Naive thymus-derived CD8-positive, alpha-beta T cell (primary cell): Measurements from ENCODE around the gene USP8. TPM values are rescaled to one million over a fixed set of nuclear protein-coding genes. Genes with fewer than 3 reads are reported as not detected.

Experiments used
- ATAC-seq, 2 donors: fragments of 150-1000 bp; cut with Tn5 transposase in 1 of 2; sonication (Bioruptor Pico), chemical (Tn5 transposase) in 1 of 2; 1 replicate in 1 of 2; 2 replicates in 1 of 2; pipeline ENCODE4 v1.10.0; 2021; ENCODE audit warnings: mild to moderate bottlenecking in 2 of 2, moderate library complexity in 2 of 2
- POLR2A ChIA-PET: fragments of 350-600 bp; sonication (Branson Sonifier 250); formaldehyde crosslinking; loops from one replicate; lab custom pipeline; 2021; ENCODE audit warnings: antibody characterized with exemption; lab: Charles Lee
- DNase-seq, 10 donors: peaks; one replicate each; pipeline versions ENCODE4 v3.0.0 to v3.0.0-alpha.2; 2020 to 2022
- H3K27ac Mint-ChIP-seq, 10 donors: one replicate each; pipeline ENCODE4 v1.8.0; 2020 to 2022; ENCODE audit warnings: mild to moderate bottlenecking in 10 of 10, mixed read lengths in 10 of 10, moderate library complexity in 4 of 10, inconsistent platforms in 1 of 10
- H3K27me3 Mint-ChIP-seq, 5 donors: one replicate each; pipeline ENCODE4 v1.8.0; 2021 to 2022; ENCODE audit warnings: mixed read lengths in 5 of 5
- H3K36me3 Mint-ChIP-seq, 3 donors: one replicate each; pipeline ENCODE4 v1.8.0; 2020 to 2022; ENCODE audit warnings: mixed read lengths in 3 of 3, mild to moderate bottlenecking in 2 of 3, inconsistent platforms in 1 of 3
- H3K4me1 Mint-ChIP-seq, 4 donors: one replicate each; pipeline ENCODE4 v1.8.0; 2021 to 2022; ENCODE audit warnings: mixed read lengths in 4 of 4
- H3K4me3 Mint-ChIP-seq, 10 donors: one replicate each; pipeline ENCODE4 v1.8.0; 2020 to 2022; ENCODE audit warnings: mild to moderate bottlenecking in 10 of 10, mixed read lengths in 10 of 10, moderate library complexity in 6 of 10, inconsistent platforms in 1 of 10
- H3K9me3 Mint-ChIP-seq, 9 donors: one replicate each; pipeline ENCODE4 v1.8.0; 2020 to 2022; ENCODE audit warnings: mixed read lengths in 9 of 9, mild to moderate bottlenecking in 3 of 9, inconsistent platforms in 1 of 9, moderate library complexity in 1 of 9
- polyA plus RNA-seq, 3 donors: library from polyadenylated mRNA; unstranded; fragments of 300-500 nt; fragmentation: Illumina TruSeq; gene quantifications; one replicate each; pipeline ENCODE4 v1.2.3, GENCODE V29; 2021
- total RNA-seq, 8 experiments: library from RNA in 2 of 8; stranded (reverse) in 2 of 8; gene quantifications; one replicate each; pipeline ENCODE4 v1.2.3 and lab custom pipeline; 2021 to 2026

The USP8 gene
- total and polyA plus RNA-seq, 5 experiments from 2014 or later, result 27.5 to 72.0 (median 29.7) TPM

- no peak overlapping the region for H3K4me3 Mint-ChIP-seq
- peaks cover 0 to 33% (median 18%) of the 10 kb centered on the region in 3 donors for H3K36me3 Mint-ChIP-seq
- H3K27ac Mint-ChIP-seq, result peak overlapping the region in 1 of 10 donors; percentile 14
- POLR2A ChIA-PET, result no interaction called here
- H3K4me1 Mint-ChIP-seq, result peaks cover 0 to 5% (median 0%) of the 10 kb centered on the region in 4 donors
- ATAC-seq (no peak), DNase-seq (no peak)
- no peaks in the 10 kb centered on the region for H3K9me3 Mint-ChIP-seq
- no peaks in the 10 kb centered on the region for H3K27me3 Mint-ChIP-seq
Measured at GRCh38 chr15:50506121-50506520, 81.9 kb downstream of the USP8 start.

GRCh38 chr15:50513001-50513400 is 88.8 kb downstream of the USP8 start:
- Mint-ChIP-seq H3K4me1 (no peaks in the 10 kb centered on the region), H3K27ac (no peak overlapping the region), H3K4me3 (no peak overlapping the region), H3K36me3 (peaks cover 4 to 16% (median 6%) of the 10 kb centered on the region in 3 donors), H3K27me3 (no peaks in the 10 kb centered on the region), H3K9me3 (peaks cover 0 to 21% (median 4%) of the 10 kb centered on the region in 9 donors)
- ATAC-seq (no peak), DNase-seq (no peak)
- POLR2A ChIA-PET, result no interaction called here

GRCh38 chr15:50519740-50520425 is 95.7 kb downstream of the USP8 start:
- Mint-ChIP-seq H3K27ac (no peak overlapping the region), H3K27me3 (no peaks in the 10 kb centered on the region), H3K4me1 (no peaks in the 10 kb centered on the region), H3K36me3 (peaks cover 0 to 8% (median 6%) of the 10 kb centered on the region in 3 donors), H3K9me3 (peaks cover 0 to 27% (median 5%) of the 10 kb centered on the region in 9 donors), H3K4me3 (no peak overlapping the region)
- DNase-seq, result no peak
- POLR2A ChIA-PET, result interaction anchor here (0.6 kb wide), 1 partner anchor 1631 kb away, joined by 8 read pairs; no protein-coding TSS in a partner anchor
- no peak for ATAC-seq

GRCh38 chr15:50523851-50524251 is 99.6 kb downstream of the USP8 start:
- Mint-ChIP-seq H3K36me3 (no peaks in the 10 kb centered on the region), H3K27me3 (no peaks in the 10 kb centered on the region), H3K27ac (no peak overlapping the region), H3K4me3 (no peak overlapping the region), H3K9me3 (peaks cover 0 to 3% (median 0%) of the 10 kb centered on the region in 9 donors), H3K4me1 (no peaks in the 10 kb centered on the region)
- DNase-seq, result no peak
- no peak for ATAC-seq
- POLR2A ChIA-PET, result no interaction called here

GRCh38 chr15:50531163-50531562 is 107.0 kb downstream of the USP8 start:
- Mint-ChIP-seq H3K27me3 (peaks cover 0 to 1% (median 0%) of the 10 kb centered on the region in 5 donors), H3K9me3 (peaks cover 0 to 4% (median 0%) of the 10 kb centered on the region in 9 donors), H3K36me3 (peaks cover 0 to 4% (median 0%) of the 10 kb centered on the region in 3 donors), H3K27ac (no peak overlapping the region), H3K4me1 (no peaks in the 10 kb centered on the region), H3K4me3 (no peak overlapping the region)
- ATAC-seq, result no peak
- no peak for DNase-seq
- POLR2A ChIA-PET, result no interaction called here

GRCh38 chr15:50531766-50532165 is 107.6 kb downstream of the USP8 start:
- ATAC-seq, result no peak
- POLR2A ChIA-PET, result no interaction called here
- H3K27ac Mint-ChIP-seq, result no peak overlapping the region

GRCh38 chr15:50542887-50543210 is 118.6 kb downstream of the USP8 start:
- ATAC-seq (no peak), DNase-seq (no peak)
- H3K27me3 Mint-ChIP-seq, result peaks cover 0 to 3% (median 0%) of the 10 kb centered on the region in 5 donors
- POLR2A ChIA-PET, result no interaction called here
- H3K9me3 Mint-ChIP-seq, result no peaks in the 10 kb centered on the region
- no peaks in the 10 kb centered on the region for H3K4me1 Mint-ChIP-seq
- H3K36me3 Mint-ChIP-seq, result no peaks in the 10 kb centered on the region
- no peak overlapping the region for H3K4me3 Mint-ChIP-seq
- H3K27ac Mint-ChIP-seq, result no peak overlapping the region

More at GRCh38 chr15:50531766-50532165, 107.6 kb downstream of the USP8 start:
- Mint-ChIP-seq H3K9me3 (peaks cover 0 to 4% (median 0%) of the 10 kb centered on the region in 9 donors), H3K4me3 (no peak overlapping the region), H3K4me1 (no peaks in the 10 kb centered on the region), H3K36me3 (peaks cover 0 to 4% (median 0%) of the 10 kb centered on the region in 3 donors), H3K27me3 (peaks cover 0 to 1% (median 0%) of the 10 kb centered on the region in 5 donors)
- DNase-seq, result no peak

- Mint-ChIP-seq H3K4me3 (no peak overlapping the region), H3K27me3 (peaks cover 0 to 3% (median 0%) of the 10 kb centered on the region in 5 donors), H3K27ac (no peak overlapping the region), H3K9me3 (no peaks in the 10 kb centered on the region), H3K4me1 (no peaks in the 10 kb centered on the region), H3K36me3 (no peaks in the 10 kb centered on the region)
- ATAC-seq (no peak), DNase-seq (no peak)
- POLR2A ChIA-PET, result no interaction called here
Measured at GRCh38 chr15:50543556-50543955, 119.4 kb downstream of the USP8 start.

GRCh38 chr15:50544368-50544767 is 120.2 kb downstream of the USP8 start:
- POLR2A ChIA-PET, result no interaction called here
- no peaks in the 10 kb centered on the region for H3K9me3 Mint-ChIP-seq
- no peaks in the 10 kb centered on the region for H3K36me3 Mint-ChIP-seq
- ATAC-seq (no peak), DNase-seq (no peak)
- no peak overlapping the region for H3K4me3 Mint-ChIP-seq
- H3K4me1 Mint-ChIP-seq, result no peaks in the 10 kb centered on the region
- peaks cover 0 to 3% (median 0%) of the 10 kb centered on the region in 5 donors for H3K27me3 Mint-ChIP-seq
- no peak overlapping the region for H3K27ac Mint-ChIP-seq

GRCh38 chr15:50546566-50546965 is 122.4 kb downstream of the USP8 start, which contains the start of gene USP50:
Gene USP50, minus strand, starts transcription at chr15:50546666. Its CDS starts 141 bp downstream, at chr15:50546525.
- POLR2A ChIA-PET, result no interaction called here
- ATAC-seq (no peak), DNase-seq (no peak)
- no peak within 1 kb of the TSS for H3K27ac Mint-ChIP-seq
- peaks cover 0 to under 1% (median 0%) of the 10 kb centered on the region in 4 donors for H3K4me1 Mint-ChIP-seq
- no peak within 1 kb of the TSS for H3K4me3 Mint-ChIP-seq
- H3K27me3 Mint-ChIP-seq, result peaks cover 0 to 3% (median 0%) of the 10 kb centered on the region in 5 donors
- H3K36me3 Mint-ChIP-seq, result no peaks in the 10 kb centered on the region
- H3K9me3 Mint-ChIP-seq, result peaks cover 0 to 7% (median 0%) of the 10 kb centered on the region in 9 donors

- DNase-seq, result no peak
- no peak for ATAC-seq
- peaks cover 0 to 3% (median 0%) of the 10 kb centered on the region in 4 donors for H3K4me1 Mint-ChIP-seq
- no peaks in the 10 kb centered on the region for H3K27me3 Mint-ChIP-seq
- H3K36me3 Mint-ChIP-seq, result no peaks in the 10 kb centered on the region
- H3K9me3 Mint-ChIP-seq, result peaks cover 0 to 7% (median 0%) of the 10 kb centered on the region in 9 donors
- H3K27ac Mint-ChIP-seq, result no peak overlapping the region
- H3K4me3 Mint-ChIP-seq, result no peak overlapping the region
- POLR2A ChIA-PET, result no interaction called here
Measured at GRCh38 chr15:50549326-50549725, 125.1 kb downstream of the USP8 start.

GRCh38 chr15:50552238-50552637 is 128.0 kb downstream of the USP8 start:
- DNase-seq (no peak), ATAC-seq (no peak)
- POLR2A ChIA-PET, result no interaction called here
- H3K9me3 Mint-ChIP-seq, result peaks cover 0 to 7% (median 0%) of the 10 kb centered on the region in 9 donors
- peaks cover 9 to 16% (median 13%) of the 10 kb centered on the region in 4 donors for H3K4me1 Mint-ChIP-seq
- H3K27me3 Mint-ChIP-seq, result no peaks in the 10 kb centered on the region
- peaks cover 0 to 2% (median 0%) of the 10 kb centered on the region in 3 donors for H3K36me3 Mint-ChIP-seq
- no peak overlapping the region for H3K4me3 Mint-ChIP-seq
- no peak overlapping the region for H3K27ac Mint-ChIP-seq

- H3K4me1 Mint-ChIP-seq, result peaks cover 7 to 17% (median 16%) of the 10 kb centered on the region in 4 donors
- DNase-seq, result no peak
- H3K9me3 Mint-ChIP-seq, result no peaks in the 10 kb centered on the region
- POLR2A ChIA-PET, result no interaction called here
- ATAC-seq, result no peak
- H3K27ac Mint-ChIP-seq, result peak overlapping the region in 6 of 10 donors; percentile 27 to 74 (median 56)
- peaks cover 0 to 22% (median 0%) of the 10 kb centered on the region in 3 donors for H3K36me3 Mint-ChIP-seq
- no peak overlapping the region for H3K4me3 Mint-ChIP-seq
- H3K27me3 Mint-ChIP-seq, result no peaks in the 10 kb centered on the region
Measured at GRCh38 chr15:50556642-50557371, 132.6 kb downstream of the USP8 start.
